GM12878 (cell line): Measurements from ENCODE around the gene RTP3. TPM values are rescaled to one million over a fixed set of nuclear protein-coding genes. Genes with fewer than 3 reads are reported as not detected.

Experiments used
- ATAC-seq: fragments of 200-7000 bp; cut with Tn5 transposase; 3 replicates; pipeline ENCODE4 v1.9.1; 2020; ENCODE audit warnings: mild to moderate bottlenecking, moderate library complexity
- BruUV-seq: library from RNA; stranded (reverse); fragments of 400-500 nt; replicated peaks from 2 replicates; lab custom pipeline; 2021; lab: Mats Ljungman, UMichigan
- CTCF ChIA-PET: fragments of 300-600 bp; sonication (Branson Sonifier 250); formaldehyde crosslinking; extraction: SDS; loops from one replicate; lab custom pipeline; 2021; ENCODE audit warnings: inconsistent platforms; lab: Yijun Ruan, JAX
- POLR2A ChIA-PET: fragments of 350-600 bp; formaldehyde crosslinking; extraction: SDS; loops from one replicate; lab custom pipeline; 2021; ENCODE audit warnings: inconsistent platforms; lab: Charles Lee
- RAD21 ChIA-PET: fragments of 300-600 bp; sonication (Branson Sonifier 250); formaldehyde crosslinking; loops from one replicate; lab custom pipeline; 2023; ENCODE audit warnings: antibody characterized with exemption; ENCODE audit not compliant: unreplicated experiment; lab: Charles Lee
- SMC1A ChIA-PET: fragments of 300-600 bp; sonication (Branson Sonifier 250); formaldehyde crosslinking; loops from one replicate; lab custom pipeline; 2023; ENCODE audit not compliant: unreplicated experiment, uncharacterized antibody; lab: Charles Lee
- DNase-seq: peaks from one replicate; pipeline ENCODE4 v3.0.0-alpha.2; 2011; ENCODE audit warnings: low read depth, low spot score
- FAIRE-seq: peaks from 3 replicates; lab custom pipeline; 2011; peaks lifted over from hg19 to GRCh38; lab: Jason Lieb, UNC
- H2AFZ ChIP-seq: 2 replicates; pipeline ENCODE4 v1.6.0; 2011; ENCODE audit warnings: low read depth, low read length, control low read depth; ENCODE audit not compliant: control insufficient read depth
- H3K27ac ChIP-seq: 2 replicates; pipeline ENCODE4 v1.5.1; 2011; ENCODE audit warnings: control low read depth; ENCODE audit not compliant: control insufficient read depth, insufficient read depth
- H3K27me3 ChIP-seq, 2 experiments: replicated peaks in 1 of 2; 2 replicates each; pipeline versions ENCODE4 v1.6.0 to v1.6.1; 2011; ENCODE audit warnings: low read length in 1 of 2; ENCODE audit not compliant: control insufficient read depth in 2 of 2, insufficient read depth in 2 of 2
- H3K36me3 ChIP-seq, 2 experiments: 2 replicates each; pipeline ENCODE4 v1.5.1; 2011; ENCODE audit warnings: low read length in 1 of 2; ENCODE audit not compliant: control insufficient read depth in 2 of 2, insufficient read depth in 2 of 2
- H3K4me1 ChIP-seq: 2 replicates; pipeline ENCODE4 v1.6.1; 2011; ENCODE audit warnings: mild to moderate bottlenecking, low read length, moderate library complexity, mixed read lengths; ENCODE audit not compliant: control insufficient read depth, insufficient read depth
- H3K4me2 ChIP-seq: 2 replicates; pipeline ENCODE4 v1.6.0; 2011; ENCODE audit warnings: control low read depth; ENCODE audit not compliant: control insufficient read depth, insufficient read depth
- H3K4me3 ChIP-seq: fragments of 200-600 bp; sonication (generic); 2 replicates; pipeline ENCODE4 v1.5.1; 2016
- H3K79me2 ChIP-seq: 2 replicates; pipeline ENCODE4 v1.6.0; 2011; ENCODE audit warnings: low read length; ENCODE audit not compliant: control insufficient read depth, insufficient read depth
- H3K9ac ChIP-seq: 2 replicates; pipeline ENCODE4 v1.8.0; 2011; ENCODE audit warnings: low read length, control low read depth, mixed read lengths; ENCODE audit not compliant: control insufficient read depth, insufficient read depth
- H3K9me3 ChIP-seq: replicated peaks from 3 replicates; pipeline ENCODE4 v1.5.1; 2011; ENCODE audit warnings: mild to moderate bottlenecking, low read length; ENCODE audit not compliant: control insufficient read depth, insufficient read depth
- H4K20me1 ChIP-seq: 2 replicates; pipeline ENCODE4 v1.6.0; 2011; ENCODE audit not compliant: control insufficient read depth, insufficient read depth
- ASH2L ChIP-seq: fragments of 300-600, 200-600 bp; sonication (generic); IDR thresholded peaks from 2 replicates; pipeline ENCODE4 v1.6.1; 2017; ENCODE audit warnings: low read depth, mild to moderate bottlenecking, borderline replicate concordance
- ESRRA ChIP-seq: IDR thresholded peaks from 2 replicates; pipeline ENCODE4 v1.6.1; 2012; ENCODE audit warnings: mild to moderate bottlenecking, low read length, improper control_type of control experiment
- FOS ChIP-seq: IDR thresholded peaks from 3 replicates; pipeline ENCODE4 v1.6.1; 2011; ENCODE audit warnings: borderline replicate concordance; ENCODE audit not compliant: insufficient read length; ENCODE audit errors: extremely low read depth
- HDAC6 ChIP-seq: fragments of 200-600 bp; sonication (generic); IDR thresholded peaks from one replicate; pipeline ENCODE4 v1.8.0; 2017; ENCODE audit warnings: antibody characterized with exemption; ENCODE audit not compliant: unreplicated experiment
- RCOR1 ChIP-seq: conservative IDR thresholded peaks from 2 replicates; pipeline ENCODE4 v1.6.1; 2012; ENCODE audit warnings: low read depth, low read length, improper control_type of control experiment
- RELA ChIP-seq: fragments of 450-650 bp; IDR thresholded peaks from 2 replicates; pipeline ENCODE4 v1.8.0; 2014; ENCODE audit warnings: borderline replicate concordance; ENCODE audit not compliant: partially characterized antibody
- SIX5 ChIP-seq: IDR thresholded peaks from 2 replicates; pipeline ENCODE4 v1.6.1; 2011; ENCODE audit warnings: mild to moderate bottlenecking, low read depth, low read length, moderate library complexity; ENCODE audit not compliant: severe bottlenecking
- SPI1 ChIP-seq: IDR thresholded peaks from 2 replicates; pipeline ENCODE4 v1.6.1; 2011; ENCODE audit warnings: low read depth, mild to moderate bottlenecking, low read length, moderate library complexity, borderline replicate concordance; ENCODE audit not compliant: insufficient read depth
- STAT3 ChIP-seq: IDR thresholded peaks from 2 replicates; pipeline ENCODE4 v1.6.1; 2011; ENCODE audit warnings: low read depth, low read length, improper control_type of control experiment
- TCF3 ChIP-seq: IDR thresholded peaks from 2 replicates; pipeline ENCODE4 v1.6.1; 2012; ENCODE audit warnings: low read depth, mild to moderate bottlenecking, low read length, borderline replicate concordance; ENCODE audit not compliant: insufficient read depth
- ZNF24 ChIP-seq: fragments of 450-650 bp; IDR thresholded peaks from 2 replicates; pipeline ENCODE4 v1.6.1; 2017; ENCODE audit warnings: antibody characterized with exemption, mild to moderate bottlenecking
- ZSCAN29 ChIP-seq: fragments of 450-650 bp; IDR thresholded peaks from 2 replicates; pipeline ENCODE4 v1.6.1; 2017; ENCODE audit warnings: mild to moderate bottlenecking, moderate library complexity
- WGBS: methylation state at CpG from one replicate; pipeline ENCODE4 v1.1.6; 2016; ENCODE audit warnings: low lambda C conversion rate; ENCODE audit not compliant: insufficient replicate concordance, insufficient coverage; ENCODE audit errors: missing lambda C conversion rate; 5-methylcytosine and 5-hydroxymethylcytosine counted together
- in situ Hi-C: fragments of 300-500 bp; cut with MboI; formaldehyde crosslinking; loops from 9 replicates; pipeline ENCODE4 v1.14.3; 2018; ENCODE audit warnings: mixed read lengths
- intact Hi-C: fragments of 100-400 bp; cut with micrococcal nuclease; formaldehyde crosslinking; loops from one replicate; pipeline ENCODE4 v1.14.2; 2022; ENCODE audit not compliant: unreplicated experiment
- polyA plus RNA-seq, 11 experiments: library from polyadenylated mRNA; depleted of rRNA in 4 of 11; unstranded in 6 of 11; stranded (reverse) in 5 of 11; fragments of >200 nt; fragmentation: Nextera tagmentation in 4 of 11; fragmentation: Illumina TruSeq in 1 of 11; extraction: Ambion mirVana in 4 of 11; extraction: Trizol in 1 of 11; gene quantifications; 1 replicate in 1 of 11; 2 replicates in 10 of 11; pipeline versions ENCODE4 v1.2.1 to v1.2.3, GENCODE V29; 2011 to 2016; ENCODE audit warnings: inconsistent platforms in 2 of 11, missing spikeins in 2 of 11, low read depth in 1 of 11
- total RNA-seq, 4 experiments: library from RNA; depleted of rRNA in 3 of 4; stranded (reverse); fragments of >200 nt in 3 of 4; fragmentation: Illumina TruSeq in 1 of 4; extraction: Trizol in 1 of 4; gene quantifications; 2 replicates each; pipeline versions ENCODE4 v1.2.1 to v1.2.3, GENCODE V29; 2013 to 2021
- TF ChIP-seq, protein P1 (sequence below): fragments of 450-650 bp; formaldehyde crosslinking; IDR thresholded peaks from 2 replicates; pipeline ENCODE4 v1.5.0; 2022; ENCODE audit warnings: mild to moderate bottlenecking, missing genetic modification characterization
- TF ChIP-seq, protein P2 (sequence below): IDR thresholded peaks from 2 replicates; pipeline ENCODE4 v1.6.1; 2011; ENCODE audit warnings: mild to moderate bottlenecking, low read depth, low read length, moderate library complexity; ENCODE audit not compliant: insufficient replicate concordance

The RTP3 gene
- total and polyA plus RNA-seq, 10 of the 15 experiments (the other 5 are each of a cell fraction or from before 2014, with no cell fraction given) = 0.06 TPM; not detected in 9

DNA sequence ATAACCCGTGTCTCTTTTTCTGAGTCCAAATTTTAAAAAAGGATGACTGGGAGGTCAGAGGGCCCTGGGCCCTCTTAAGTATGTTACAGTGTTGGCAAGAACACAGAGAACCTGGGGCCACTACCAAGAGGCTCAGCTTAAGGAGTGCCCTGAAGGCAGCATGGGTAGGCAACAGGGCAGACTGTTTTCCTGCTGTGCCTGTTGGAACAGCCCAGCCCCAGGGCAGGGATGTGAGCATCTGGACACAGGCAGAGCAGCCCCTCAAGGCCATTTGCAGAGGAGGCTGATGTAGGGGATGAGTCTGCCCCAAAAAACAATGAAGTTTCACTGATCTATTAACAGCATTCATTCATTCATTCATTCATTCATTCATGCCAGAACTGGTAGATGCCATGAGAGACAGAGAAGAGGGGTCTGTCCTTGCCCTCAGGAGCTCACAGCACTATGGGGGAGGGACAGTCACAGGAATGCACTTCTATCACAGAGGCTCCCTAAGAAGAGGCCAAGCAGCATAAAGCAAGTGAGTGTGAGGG, 30.8 kb upstream of the RTP3 start:
- ChIA-PET POLR2A (no interaction called here), RAD21 (no interaction called here), CTCF (interaction anchor here (0.6 kb wide), 1 partner anchor 98 kb away, joined by 3 read pairs; no protein-coding TSS in a partner anchor), SMC1A (no interaction called here)
- WGBS = 11% methylated on average over 1 of the region's 1 CpG
- TF ChIP-seq TCF3 = no peak
- TF ChIP-seq ZNF24 = peak; percentile 68; the same call in 1 of the 2 replicates
- FAIRE-seq = no peak
- no peaks in the 10 kb centered on the region for H3K79me2 ChIP-seq
- no peaks in the 10 kb centered on the region for H3K36me3 ChIP-seq
- ATAC-seq = no peak
- no peak overlapping the region for H3K9ac ChIP-seq
- H3K9me3 ChIP-seq = no peaks in the 10 kb centered on the region
- H2AFZ ChIP-seq = no peak overlapping the region
- no TSS peak for BruUV-seq
- DNase-seq = no peak
- no peak overlapping the region for H3K4me3 ChIP-seq
- in situ Hi-C loops = no loop called here
- peaks cover 8 to 16% of the 10 kb centered on the region in 2 experiments; a peak in 3 of 4 replicates for H3K27me3 ChIP-seq
- no peaks in the 10 kb centered on the region for H3K4me1 ChIP-seq
- H3K27ac ChIP-seq = no peak overlapping the region
- no peaks in the 10 kb centered on the region for H4K20me1 ChIP-seq
- no peak overlapping the region for H3K4me2 ChIP-seq
- intact Hi-C loops = no loop called here

DNA sequence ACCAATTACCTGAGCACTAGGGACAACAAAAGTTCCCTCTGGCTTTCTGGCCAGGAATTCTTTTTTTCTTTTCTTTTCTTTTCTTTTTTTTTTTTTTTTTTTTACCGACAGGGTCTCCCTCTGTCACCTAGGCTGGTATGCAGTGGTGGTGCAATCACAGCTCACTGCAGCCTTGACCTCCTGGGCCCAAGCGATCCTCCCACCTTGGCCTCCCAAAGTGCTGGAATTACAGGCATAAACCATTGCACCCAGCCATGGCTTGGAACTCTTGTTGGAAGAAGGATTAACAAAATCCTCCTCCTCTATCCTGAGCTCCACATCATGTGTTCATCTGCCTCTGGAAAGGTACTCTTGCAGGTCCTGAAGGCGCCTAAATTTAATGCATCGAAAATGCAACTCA, 30.2 kb upstream of the RTP3 start:
- ChIA-PET POLR2A (no interaction called here), SMC1A (no interaction called here), CTCF (no interaction called here), RAD21 (no interaction called here)
- DNase-seq = no peak
- Histone ChIP-seq H3K4me1 (no peaks in the 10 kb centered on the region), H3K27ac (no peak overlapping the region), H3K9ac (no peak overlapping the region), H2AFZ (no peak overlapping the region), H3K9me3 (no peaks in the 10 kb centered on the region), H3K4me2 (no peak overlapping the region), H3K36me3 (no peaks in the 10 kb centered on the region), H4K20me1 (no peaks in the 10 kb centered on the region), H3K27me3 (peaks cover 8 to 12% of the 10 kb centered on the region in 2 experiments; a peak in 3 of 4 replicates), H3K79me2 (no peaks in the 10 kb centered on the region), H3K4me3 (no peak overlapping the region)
- WGBS = 84% methylated on average over 3 of the region's 4 CpGs
- FAIRE-seq = no peak
- intact Hi-C loops (no loop called here), in situ Hi-C loops (no loop called here)
- no peak for ATAC-seq
- BruUV-seq = no TSS peak
- TF ChIP-seq RCOR1 = no peak
- no peak for TF ChIP-seq HDAC6
- TF ChIP-seq SPI1 = no peak
- TF ChIP-seq STAT3 = no peak
- no peak for TF ChIP-seq FOS
- TF ChIP-seq RELA = no peak
- TF ChIP-seq, protein P1, sequence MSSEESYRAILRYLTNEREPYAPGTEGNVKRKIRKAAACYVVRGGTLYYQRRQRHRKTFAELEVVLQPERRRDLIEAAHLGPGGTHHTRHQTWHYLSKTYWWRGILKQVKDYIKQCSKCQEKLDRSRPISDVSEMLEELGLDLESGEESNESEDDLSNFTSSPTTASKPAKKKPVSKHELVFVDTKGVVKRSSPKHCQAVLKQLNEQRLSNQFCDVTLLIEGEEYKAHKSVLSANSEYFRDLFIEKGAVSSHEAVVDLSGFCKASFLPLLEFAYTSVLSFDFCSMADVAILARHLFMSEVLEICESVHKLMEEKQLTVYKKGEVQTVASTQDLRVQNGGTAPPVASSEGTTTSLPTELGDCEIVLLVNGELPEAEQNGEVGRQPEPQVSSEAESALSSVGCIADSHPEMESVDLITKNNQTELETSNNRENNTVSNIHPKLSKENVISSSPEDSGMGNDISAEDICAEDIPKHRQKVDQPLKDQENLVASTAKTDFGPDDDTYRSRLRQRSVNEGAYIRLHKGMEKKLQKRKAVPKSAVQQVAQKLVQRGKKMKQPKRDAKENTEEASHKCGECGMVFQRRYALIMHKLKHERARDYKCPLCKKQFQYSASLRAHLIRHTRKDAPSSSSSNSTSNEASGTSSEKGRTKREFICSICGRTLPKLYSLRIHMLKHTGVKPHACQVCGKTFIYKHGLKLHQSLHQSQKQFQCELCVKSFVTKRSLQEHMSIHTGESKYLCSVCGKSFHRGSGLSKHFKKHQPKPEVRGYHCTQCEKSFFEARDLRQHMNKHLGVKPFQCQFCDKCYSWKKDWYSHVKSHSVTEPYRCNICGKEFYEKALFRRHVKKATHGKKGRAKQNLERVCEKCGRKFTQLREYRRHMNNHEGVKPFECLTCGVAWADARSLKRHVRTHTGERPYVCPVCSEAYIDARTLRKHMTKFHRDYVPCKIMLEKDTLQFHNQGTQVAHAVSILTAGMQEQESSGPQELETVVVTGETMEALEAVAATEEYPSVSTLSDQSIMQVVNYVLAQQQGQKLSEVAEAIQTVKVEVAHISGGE (CRISPR knock-in tag) = no peak
- TF ChIP-seq, protein P2, sequence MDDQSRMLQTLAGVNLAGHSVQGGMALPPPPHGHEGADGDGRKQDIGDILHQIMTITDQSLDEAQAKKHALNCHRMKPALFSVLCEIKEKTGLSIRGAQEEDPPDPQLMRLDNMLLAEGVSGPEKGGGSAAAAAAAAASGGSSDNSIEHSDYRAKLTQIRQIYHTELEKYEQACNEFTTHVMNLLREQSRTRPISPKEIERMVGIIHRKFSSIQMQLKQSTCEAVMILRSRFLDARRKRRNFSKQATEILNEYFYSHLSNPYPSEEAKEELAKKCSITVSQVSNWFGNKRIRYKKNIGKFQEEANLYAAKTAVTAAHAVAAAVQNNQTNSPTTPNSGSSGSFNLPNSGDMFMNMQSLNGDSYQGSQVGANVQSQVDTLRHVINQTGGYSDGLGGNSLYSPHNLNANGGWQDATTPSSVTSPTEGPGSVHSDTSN = no peak
- no peak for TF ChIP-seq ASH2L
- TF ChIP-seq ESRRA = no peak
- no peak for TF ChIP-seq SIX5
- TF ChIP-seq ZSCAN29 = no peak
